NB4 (cell line): ENCODE results near the gene GABARAP.

Experiments
- MYC ChIP-seq: IDR thresholded peaks from 2 replicates; pipeline ENCODE4 v1.6.1; 2011; ENCODE audit warnings: low read depth, low read length
- POLR2A ChIP-seq: IDR thresholded peaks from 2 replicates; pipeline ENCODE4 v1.6.1; 2011; ENCODE audit warnings: mild to moderate bottlenecking; ENCODE audit not compliant: insufficient read length; ENCODE audit errors: extremely low read depth
- TF ChIP-seq, protein P1 (sequence below): IDR thresholded peaks from one replicate; pipeline ENCODE4 v1.5.1; 2012; ENCODE audit warnings: low read depth, low read length
- TF ChIP-seq, protein P2 (sequence below): IDR thresholded peaks from 2 replicates; pipeline ENCODE4 v1.6.1; 2011; ENCODE audit warnings: low read depth, low read length

GRCh38 chr17:7258731-7259554 is 16.7 kb upstream of the GABARAP start:
- TF ChIP-seq, protein P1, sequence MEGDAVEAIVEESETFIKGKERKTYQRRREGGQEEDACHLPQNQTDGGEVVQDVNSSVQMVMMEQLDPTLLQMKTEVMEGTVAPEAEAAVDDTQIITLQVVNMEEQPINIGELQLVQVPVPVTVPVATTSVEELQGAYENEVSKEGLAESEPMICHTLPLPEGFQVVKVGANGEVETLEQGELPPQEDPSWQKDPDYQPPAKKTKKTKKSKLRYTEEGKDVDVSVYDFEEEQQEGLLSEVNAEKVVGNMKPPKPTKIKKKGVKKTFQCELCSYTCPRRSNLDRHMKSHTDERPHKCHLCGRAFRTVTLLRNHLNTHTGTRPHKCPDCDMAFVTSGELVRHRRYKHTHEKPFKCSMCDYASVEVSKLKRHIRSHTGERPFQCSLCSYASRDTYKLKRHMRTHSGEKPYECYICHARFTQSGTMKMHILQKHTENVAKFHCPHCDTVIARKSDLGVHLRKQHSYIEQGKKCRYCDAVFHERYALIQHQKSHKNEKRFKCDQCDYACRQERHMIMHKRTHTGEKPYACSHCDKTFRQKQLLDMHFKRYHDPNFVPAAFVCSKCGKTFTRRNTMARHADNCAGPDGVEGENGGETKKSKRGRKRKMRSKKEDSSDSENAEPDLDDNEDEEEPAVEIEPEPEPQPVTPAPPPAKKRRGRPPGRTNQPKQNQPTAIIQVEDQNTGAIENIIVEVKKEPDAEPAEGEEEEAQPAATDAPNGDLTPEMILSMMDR: no peak
- no peak for TF ChIP-seq POLR2A
- TF ChIP-seq, protein P2, sequence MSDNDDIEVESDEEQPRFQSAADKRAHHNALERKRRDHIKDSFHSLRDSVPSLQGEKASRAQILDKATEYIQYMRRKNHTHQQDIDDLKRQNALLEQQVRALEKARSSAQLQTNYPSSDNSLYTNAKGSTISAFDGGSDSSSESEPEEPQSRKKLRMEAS: no peak
- TF ChIP-seq MYC: 0 out of 2 replicates have a peak, but pooled peaks have one; percentile 20
